IMR-90 (cell line): ENCODE data around the gene PRC1. TPM values are rescaled to one million over a fixed set of nuclear protein-coding genes. Genes with fewer than 3 reads are reported as not detected.

Source experiments
- ATAC-seq: fragments of 200-7000 bp; cut with Tn5 transposase; 2 replicates; pipeline ENCODE4 v1.9.1; 2020; ENCODE audit warnings: low read depth, mild to moderate bottlenecking, moderate library complexity
- BruUV-seq: library from RNA; stranded (reverse); fragments of 400-500 nt; replicated peaks from 2 replicates; lab custom pipeline; 2021; lab: Mats Ljungman, UMichigan
- CTCF ChIA-PET: fragments of 300-600 bp; formaldehyde crosslinking; extraction: SDS; loops from one replicate; lab custom pipeline; 2021; ENCODE audit warnings: antibody characterized with exemption; lab: Yijun Ruan, JAX
- POLR2A ChIA-PET: fragments of 300-600 bp; sonication (Branson Sonifier 250); formaldehyde crosslinking; loops from one replicate; lab custom pipeline; 2022; ENCODE audit warnings: antibody characterized with exemption; ENCODE audit not compliant: unreplicated experiment; lab: Charles Lee
- DNase-seq: peaks from one replicate; pipeline ENCODE4 v3.0.0; 2013
- H2AFZ ChIP-seq: replicated peaks from 2 replicates; pipeline ENCODE3; 2013; ENCODE audit warnings: low read length, mild to moderate bottlenecking; ENCODE audit not compliant: poor library complexity
- H2AK5ac ChIP-seq: 2 replicates; pipeline ENCODE4 v1.6.1; 2013; ENCODE audit warnings: low read depth, low read length, inconsistent platforms
- H2AK9ac ChIP-seq: replicated peaks from 2 replicates; pipeline ENCODE3; 2013; ENCODE audit warnings: mild to moderate bottlenecking, low read depth, low read length, moderate library complexity; ENCODE audit not compliant: poor library complexity
- H2BK120ac ChIP-seq: 2 replicates; pipeline ENCODE4 v1.6.1; 2013; ENCODE audit warnings: low read depth, low read length, inconsistent platforms
- H2BK15ac ChIP-seq: 3 replicates; pipeline ENCODE4 v1.6.1; 2013; ENCODE audit warnings: low read depth, low read length, inconsistent platforms
- H2BK20ac ChIP-seq: 2 replicates; pipeline ENCODE4 v1.6.1; 2013; ENCODE audit warnings: low read depth, mild to moderate bottlenecking, inconsistent platforms, low read length, moderate library complexity
- H2BK5ac ChIP-seq: 2 replicates; pipeline ENCODE4 v1.6.1; 2013; ENCODE audit warnings: mild to moderate bottlenecking, low read depth, low read length, inconsistent platforms; ENCODE audit not compliant: poor library complexity, severe bottlenecking
- H3K14ac ChIP-seq: replicated peaks from 2 replicates; pipeline ENCODE4 v1.6.1; 2013; ENCODE audit warnings: low read depth, low read length, inconsistent platforms
- H3K18ac ChIP-seq: 2 replicates; pipeline ENCODE4 v1.6.1; 2013; ENCODE audit warnings: low read depth, low read length, control low read depth
- H3K23ac ChIP-seq: 2 replicates; pipeline ENCODE4 v1.6.1; 2013; ENCODE audit warnings: low read depth, low read length, inconsistent platforms
- H3K27ac ChIP-seq: 2 replicates; pipeline ENCODE4 v1.5.1; 2013; ENCODE audit warnings: mild to moderate bottlenecking, control low read depth, low read length; ENCODE audit not compliant: insufficient read depth
- H3K27me3 ChIP-seq: 2 replicates; pipeline ENCODE4 v1.6.1; 2013; ENCODE audit warnings: low read length; ENCODE audit not compliant: control insufficient read depth, insufficient read depth
- H3K36me3 ChIP-seq: 2 replicates; pipeline ENCODE4 v1.6.1; 2013; ENCODE audit warnings: low read length, mixed read lengths; ENCODE audit not compliant: control insufficient read depth, insufficient read depth
- H3K4ac ChIP-seq: 2 replicates; pipeline ENCODE4 v1.6.1; 2013; ENCODE audit warnings: low read depth, low read length, inconsistent platforms
- H3K4me1 ChIP-seq: 2 replicates; pipeline ENCODE4 v1.6.1; 2013; ENCODE audit warnings: low read length, mixed read lengths; ENCODE audit not compliant: control insufficient read depth, insufficient read depth
- H3K4me2 ChIP-seq: 2 replicates; pipeline ENCODE4 v1.6.1; 2013; ENCODE audit warnings: low read depth, mild to moderate bottlenecking, control low read depth, low read length, moderate library complexity
- H3K4me3 ChIP-seq: 2 replicates; pipeline ENCODE4 v1.5.1; 2013; ENCODE audit warnings: low read depth, mild to moderate bottlenecking, control low read depth, low read length, moderate library complexity; ENCODE audit not compliant: insufficient read depth
- H3K56ac ChIP-seq: 2 replicates; pipeline ENCODE4 v1.6.1; 2013; ENCODE audit warnings: low read length, inconsistent platforms; ENCODE audit not compliant: insufficient read depth; ENCODE audit errors: extremely low read depth
- H3K79me1 ChIP-seq, 2 experiments: 2 replicates each; pipeline ENCODE4 v1.6.1; 2013; ENCODE audit warnings: low read length in 2 of 2, inconsistent platforms in 1 of 2, low read depth in 1 of 2
- H3K9ac ChIP-seq: 2 replicates; pipeline ENCODE4 v1.6.1; 2013; ENCODE audit warnings: low read depth, low read length, control low read depth
- H3K9me1 ChIP-seq: 2 replicates; pipeline ENCODE4 v1.6.1; 2013; ENCODE audit warnings: low read length, inconsistent platforms; ENCODE audit not compliant: insufficient read depth
- H3K9me3 ChIP-seq: 2 replicates; pipeline ENCODE4 v1.6.1; 2013; ENCODE audit warnings: low read length; ENCODE audit not compliant: control insufficient read depth, insufficient read depth
- H4K20me1 ChIP-seq: 2 replicates; pipeline ENCODE4 v1.6.1; 2013; ENCODE audit warnings: low read length, inconsistent platforms; ENCODE audit not compliant: insufficient read depth
- H4K5ac ChIP-seq: 2 replicates; pipeline ENCODE4 v1.6.1; 2013; ENCODE audit warnings: mild to moderate bottlenecking, low read depth, low read length, control low read depth
- H4K8ac ChIP-seq, 2 experiments: 2 replicates each; pipeline ENCODE4 v1.6.1; 2013; ENCODE audit warnings: low read depth in 2 of 2, low read length in 2 of 2, control low read depth in 1 of 2, inconsistent platforms in 1 of 2
- H4K91ac ChIP-seq: 2 replicates; pipeline ENCODE4 v1.6.1; 2013; ENCODE audit warnings: low read depth, low read length, inconsistent platforms; ENCODE audit not compliant: insufficient read depth
- CHD1 ChIP-seq: IDR thresholded peaks from 2 replicates; pipeline ENCODE4 v1.6.1; 2012; ENCODE audit warnings: low read depth, low read length, improper control_type of control experiment
- FOS ChIP-seq: fragments of 150-350 bp; IDR thresholded peaks from 2 replicates; pipeline ENCODE4 v1.6.1; 2016; ENCODE audit warnings: low read depth, low read length
- MXI1 ChIP-seq: IDR thresholded peaks from 2 replicates; pipeline ENCODE4 v1.6.1; 2012; ENCODE audit warnings: low read depth, mild to moderate bottlenecking, low read length, moderate library complexity, borderline replicate concordance
- POLR2A ChIP-seq: IDR thresholded peaks from 2 replicates; pipeline ENCODE4 v1.6.1; 2012; ENCODE audit warnings: mild to moderate bottlenecking, low read depth, low read length
- RAD21 ChIP-seq: IDR thresholded peaks from 2 replicates; pipeline ENCODE4 v1.6.1; 2012; ENCODE audit warnings: low read length, improper control_type of control experiment
- SMC3 ChIP-seq: fragments of 150-350 bp; IDR thresholded peaks from 2 replicates; pipeline ENCODE4 v1.6.1; 2016; ENCODE audit warnings: low read depth, mild to moderate bottlenecking, antibody characterized with exemption, low read length, moderate library complexity
- WGBS, 2 experiments: methylation state at CpG; one replicate each; pipeline versions ENCODE4 v1.1.5 to v1.1.7; 2013; ENCODE audit warnings: missing lambda C conversion rate in 2 of 2; ENCODE audit not compliant: insufficient read length in 1 of 2; ENCODE audit errors: extremely low coverage in 2 of 2; 5-methylcytosine and 5-hydroxymethylcytosine counted together
- dilution Hi-C: fragments of 300-500 bp; cut with HindIII; formaldehyde crosslinking; loops from one replicate; pipeline ENCODE4 v1.14.3; 2018; ENCODE audit warnings: low sequenced_read_pairs; ENCODE audit not compliant: unreplicated experiment
- in situ Hi-C: fragments of 300-500 bp; cut with MboI; formaldehyde crosslinking; loops from 3 replicates; pipeline ENCODE4 v1.14.3; 2019; ENCODE audit warnings: low sequenced_read_pairs, inconsistent platforms, mixed read lengths
- intact Hi-C: fragments of 100-400 bp; cut with micrococcal nuclease; formaldehyde crosslinking; loops from 2 replicates; pipeline ENCODE4 v1.10.0; 2022
- polyA plus RNA-seq, 3 experiments: library from polyadenylated mRNA; depleted of rRNA; stranded (reverse); fragments of >200 nt; gene quantifications; 2 replicates each; pipeline ENCODE4 v1.2.3, GENCODE V29; 2012; ENCODE audit warnings: low replicate concordance in 1 of 3
- total RNA-seq: library from RNA; depleted of rRNA; stranded (reverse); fragments of >200 nt; gene quantifications from 2 replicates; pipeline ENCODE4 v1.2.3, GENCODE V29; 2012

PRC1 gene
- total and polyA plus RNA-seq, 2 of the 4 experiments (the other 2 are of a cell fraction), result 131 to 148 TPM

GRCh38 chr15:90947577-90948357 is 46.6 kb downstream of the PRC1 start:
- no peak overlapping the region for H4K8ac ChIP-seq
- dilution Hi-C loops, result no loop called here
- DNase-seq, result no peak
- H2BK5ac ChIP-seq, result no peak overlapping the region
- no peaks in the 10 kb centered on the region for H3K27me3 ChIP-seq
- no peak overlapping the region for H2BK20ac ChIP-seq
- no peak overlapping the region for H3K4ac ChIP-seq
- no peak overlapping the region for H3K18ac ChIP-seq
- no peak overlapping the region for H3K27ac ChIP-seq
- ATAC-seq, result no peak
- POLR2A ChIA-PET, result no interaction called here
- in situ Hi-C loops, result no loop called here
- H3K14ac ChIP-seq, result no peak overlapping the region
- H3K9me1 ChIP-seq, result no peaks in the 10 kb centered on the region
- no TSS peak for BruUV-seq
- H3K23ac ChIP-seq, result no peak overlapping the region
- H2AFZ ChIP-seq, result no peak overlapping the region
- no peak overlapping the region for H3K56ac ChIP-seq
- H4K20me1 ChIP-seq, result peaks cover 4% of the 10 kb centered on the region; the same call in 1 of the 2 replicates
- no peak overlapping the region for H3K4me2 ChIP-seq
- intact Hi-C loops, result no loop called here
- CTCF ChIA-PET, result interaction anchor here (2.3 kb wide), 1 partner anchor 13 kb away, joined by 8 read pairs; the partner anchor contains the start of gene UNC45A
- no peak overlapping the region for H4K5ac ChIP-seq
- no peak overlapping the region for H2AK5ac ChIP-seq
- H3K9me3 ChIP-seq, result no peaks in the 10 kb centered on the region
- peaks cover 76% of the 10 kb centered on the region for H3K36me3 ChIP-seq
- H3K4me1 ChIP-seq, result no peaks in the 10 kb centered on the region
- no peak for TF ChIP-seq FOS
- TF ChIP-seq SMC3, result no peak
- TF ChIP-seq CHD1, result no peak
- TF ChIP-seq POLR2A, result no peak
- TF ChIP-seq RAD21, result no peak
- TF ChIP-seq MXI1, result no peak
- no peak overlapping the region for H2AK9ac ChIP-seq
- no peaks in the 10 kb centered on the region; a peak in 2 of 4 replicates for H3K79me1 ChIP-seq
- no peak overlapping the region for H3K9ac ChIP-seq
- H2BK15ac ChIP-seq, result no peak overlapping the region
- no peak overlapping the region for H4K91ac ChIP-seq
- H3K4me3 ChIP-seq, result no peak overlapping the region
- no peak overlapping the region for H2BK120ac ChIP-seq
- WGBS, 2 experiments, result 100% methylated on average over 9 of the region's 18 CpGs; no CpG with 5 or more reads in 1 of the 2 experiments
